ENCODE data around the gene MIF4GD. TPM values are rescaled to one million over a fixed set of nuclear protein-coding genes. Genes with fewer than 3 reads are reported as not detected.

Gene MIF4GD
- total and polyA plus RNA-seq, 9 of the 15 experiments (the other 6 are each of a cell fraction or from before 2014, with no cell fraction given) = 11.8 to 63.8 (median 28.1) TPM

DNA sequence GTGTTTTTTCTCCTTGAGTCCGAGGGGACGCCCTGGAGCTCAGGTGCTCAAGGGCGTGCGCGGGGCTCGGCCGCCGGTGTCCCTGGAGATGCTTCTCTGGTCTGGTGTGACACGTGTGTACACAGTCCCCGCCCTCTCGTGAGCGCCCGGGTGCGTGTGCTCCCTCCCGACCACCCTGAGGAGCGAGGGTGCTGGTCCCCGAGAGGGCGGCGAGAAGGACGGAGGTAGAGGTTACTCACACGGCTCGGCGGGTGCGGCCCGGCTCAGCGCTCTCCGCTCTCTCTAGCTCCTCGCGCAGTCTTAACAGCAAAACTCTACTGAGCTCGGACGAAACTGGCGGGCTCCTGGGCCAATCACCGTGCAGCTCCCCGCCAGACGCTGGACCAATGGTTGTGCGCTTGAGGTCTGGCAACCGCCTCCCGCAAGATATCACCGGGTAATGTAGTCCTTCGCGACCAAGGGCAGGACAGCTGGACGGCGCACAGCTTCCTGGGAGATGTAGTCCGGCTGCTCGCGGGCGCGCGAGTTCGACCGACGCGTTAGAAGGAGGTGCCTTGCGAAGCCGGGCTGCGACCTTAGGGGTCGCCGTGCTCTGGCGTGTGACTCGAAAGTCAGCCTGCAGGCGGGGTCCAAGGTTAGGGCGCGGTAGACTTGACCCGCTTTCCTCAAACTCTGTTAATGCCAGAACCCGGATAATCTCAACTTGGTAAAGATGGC is 18.2 kb upstream of the MIF4GD start, which contains the start of gene SLC25A19 (continued):
- TF ChIP-seq E2F3 (CRISPR knock-in tag; IDR thresholded peaks at IDR 0.05) = no peak
- no peak for TF ChIP-seq HDGF (IDR thresholded peaks at IDR 0.05)
- TF ChIP-seq CHD1 (IDR thresholded peaks at IDR 0.05; ENCODE audit: low read length) = no peak
- TF ChIP-seq NFATC3 (IDR thresholded peaks at IDR 0.05) = no peak
- TF ChIP-seq EGR1 (conservative IDR thresholded peaks at IDR 0.05) = no peak
- TF ChIP-seq ASH1L (IDR thresholded peaks at IDR 0.05; ENCODE audit: borderline replicate concordance, low read depth, partially characterized antibody) = peak; percentile 93
- TF ChIP-seq ZNF764 (CRISPR knock-in tag; IDR thresholded peaks at IDR 0.05; ENCODE audit: low read depth) = no peak
- no peak for TF ChIP-seq SRSF7 (optimal IDR thresholded peaks at IDR 0.05; ENCODE audit: low read depth, low read length)
- no peak for TF ChIP-seq STAT5A (IDR thresholded peaks at IDR 0.05; ENCODE audit: borderline replicate concordance, low read length)
- no peak for TF ChIP-seq ZNF184 (CRISPR knock-in tag; IDR thresholded peaks at IDR 0.05)
- no peak for TF ChIP-seq ZNF668 (CRISPR knock-in tag; IDR thresholded peaks at IDR 0.05)
- peak; percentile 67 for TF ChIP-seq ZBTB40 (IDR thresholded peaks at IDR 0.05)
- no peak for TF ChIP-seq ZBTB40 (CRISPR knock-in tag; IDR thresholded peaks at IDR 0.05)
- TF ChIP-seq C11orf30 (IDR thresholded peaks at IDR 0.05; ENCODE audit: low read depth) = no peak
- no peak for TF ChIP-seq MYNN (IDR thresholded peaks at IDR 0.05)
- TF ChIP-seq MYNN (CRISPR knock-in tag; IDR thresholded peaks at IDR 0.05) = no peak
- no peak for TF ChIP-seq IFI16 (CRISPR knock-in tag; IDR thresholded peaks at IDR 0.05)
- peak; percentile 99 for TF ChIP-seq POLR2G (IDR thresholded peaks at IDR 0.05; ENCODE audit: low read depth, low read length)
- no peak for TF ChIP-seq ZNF121 (CRISPR knock-in tag; conservative IDR thresholded peaks at IDR 0.05)
- no peak for TF ChIP-seq JUNB (CRISPR knock-in tag; conservative IDR thresholded peaks at IDR 0.05)
- no peak for TF ChIP-seq CBX2 (IDR thresholded peaks at IDR 0.05; ENCODE audit: insufficient read depth, low read length, poor library complexity, severe bottlenecking)
- TF ChIP-seq, protein P1, sequence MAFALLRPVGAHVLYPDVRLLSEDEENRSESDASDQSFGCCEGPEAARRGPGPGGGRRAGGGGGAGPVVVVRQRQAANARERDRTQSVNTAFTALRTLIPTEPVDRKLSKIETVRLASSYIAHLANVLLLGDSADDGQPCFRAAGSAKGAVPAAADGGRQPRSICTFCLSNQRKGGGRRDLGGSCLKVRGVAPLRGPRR (CRISPR knock-in tag; IDR thresholded peaks at IDR 0.05) = no peak
- TF ChIP-seq ZNF124 (CRISPR knock-in tag; IDR thresholded peaks at IDR 0.05) = no peak

Measured in K562 (cell line).